Esophagus muscularis mucosa (tissue), 4 donors: ENCODE measurements around the gene PLD4.

ENCODE experiments used
- EP300 ChIP-seq: sonication (generic); formaldehyde crosslinking; IDR thresholded peaks from one replicate; pipeline ENCODE4 v1.6.1; 2017; ENCODE audit warnings: antibody characterized with exemption
- POLR2A ChIP-seq: fragments of 450-650 bp; IDR thresholded peaks from one replicate; pipeline ENCODE4 v1.6.1; 2017; ENCODE audit warnings: antibody characterized with exemption, moderate library complexity, mild to moderate bottlenecking, low read depth
- POLR2AphosphoS5 ChIP-seq, 2 donors: sonication (generic); formaldehyde crosslinking; IDR thresholded peaks; one replicate each; pipeline ENCODE4 v1.6.1; 2017; ENCODE audit warnings: antibody characterized with exemption in 2 of 2
- TF ChIP-seq, protein P1 (sequence below), 3 experiments: fragments of 200-600 bp in 2 of 3; fragments of 450-650 bp in 1 of 3; sonication (generic) in 2 of 3; IDR thresholded peaks; one replicate each; pipeline ENCODE4 v1.5.1; 2017 to 2019; ENCODE audit warnings: antibody characterized with exemption in 3 of 3, mild to moderate bottlenecking in 2 of 3, moderate library complexity in 1 of 3

DNA sequence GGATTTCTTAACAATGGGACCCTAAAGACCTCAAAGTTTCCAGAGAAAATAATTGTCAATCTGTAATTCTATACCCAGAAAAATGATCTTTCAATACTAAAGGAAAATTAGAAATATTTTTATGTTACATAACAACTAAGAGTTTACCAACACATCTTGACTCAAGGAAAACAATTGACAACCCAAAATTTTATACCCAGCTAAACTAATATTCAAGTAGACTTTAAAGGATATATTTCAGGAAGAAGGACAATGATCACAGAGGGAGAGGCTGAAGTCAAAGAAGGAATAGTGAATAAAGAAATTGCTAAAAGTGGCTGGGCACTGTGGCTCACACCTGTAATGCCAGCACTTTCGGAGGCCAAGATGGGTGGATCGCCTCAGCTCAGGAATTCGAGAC lies 12.6 kb upstream of the PLD4 start:
- TF ChIP-seq, protein P1, sequence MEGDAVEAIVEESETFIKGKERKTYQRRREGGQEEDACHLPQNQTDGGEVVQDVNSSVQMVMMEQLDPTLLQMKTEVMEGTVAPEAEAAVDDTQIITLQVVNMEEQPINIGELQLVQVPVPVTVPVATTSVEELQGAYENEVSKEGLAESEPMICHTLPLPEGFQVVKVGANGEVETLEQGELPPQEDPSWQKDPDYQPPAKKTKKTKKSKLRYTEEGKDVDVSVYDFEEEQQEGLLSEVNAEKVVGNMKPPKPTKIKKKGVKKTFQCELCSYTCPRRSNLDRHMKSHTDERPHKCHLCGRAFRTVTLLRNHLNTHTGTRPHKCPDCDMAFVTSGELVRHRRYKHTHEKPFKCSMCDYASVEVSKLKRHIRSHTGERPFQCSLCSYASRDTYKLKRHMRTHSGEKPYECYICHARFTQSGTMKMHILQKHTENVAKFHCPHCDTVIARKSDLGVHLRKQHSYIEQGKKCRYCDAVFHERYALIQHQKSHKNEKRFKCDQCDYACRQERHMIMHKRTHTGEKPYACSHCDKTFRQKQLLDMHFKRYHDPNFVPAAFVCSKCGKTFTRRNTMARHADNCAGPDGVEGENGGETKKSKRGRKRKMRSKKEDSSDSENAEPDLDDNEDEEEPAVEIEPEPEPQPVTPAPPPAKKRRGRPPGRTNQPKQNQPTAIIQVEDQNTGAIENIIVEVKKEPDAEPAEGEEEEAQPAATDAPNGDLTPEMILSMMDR (IDR thresholded peaks at IDR 0.05), result no peak
- TF ChIP-seq POLR2A (no peak), EP300 (no peak), POLR2AphosphoS5 (IDR thresholded peaks at IDR 0.05) (no peak)
